Activated CD4-positive, alpha-beta T cell treated with anti-CD3 and anti-CD28 coated beads for 48 hours (primary cell): ENCODE data around the gene SNCB.

Experiments used
- DNase-seq: peaks from one replicate; pipeline ENCODE4 v3.0.0-alpha.2; 2020

SNCB gene

GRCh38 chr5:176643491-176644219 is 13.3 kb upstream of the SNCB start:
- DNase-seq = no peak

GRCh38 chr5:176642675-176643490 is 12.5 kb upstream of the SNCB start:
- no peak for DNase-seq

GRCh38 chr5:176640616-176641015 is 10.3 kb upstream of the SNCB start:
- DNase-seq = no peak

GRCh38 chr5:176639981-176640380 is 9.6 kb upstream of the SNCB start:
- DNase-seq = no peak

GRCh38 chr5:176639208-176639607 is 8.9 kb upstream of the SNCB start:
- no peak for DNase-seq

- DNase-seq = no peak
Measured at GRCh38 chr5:176638437-176638836, 8.1 kb upstream of the SNCB start.

GRCh38 chr5:176637556-176637955 is 7.2 kb upstream of the SNCB start:
- DNase-seq = no peak

- DNase-seq = no peak
Measured at GRCh38 chr5:176636426-176636825, 6.1 kb upstream of the SNCB start.

GRCh38 chr5:176633598-176633997 is 3.3 kb upstream of the SNCB start:
- DNase-seq = no peak

GRCh38 chr5:176632745-176633144 is 2.4 kb upstream of the SNCB start:
- no peak for DNase-seq

GRCh38 chr5:176631383-176632200 is 1.3 kb upstream of the SNCB start:
- DNase-seq = no peak

- DNase-seq = no peak
Measured at GRCh38 chr5:176630681-176631222, 418 bp upstream of the SNCB start.

GRCh38 chr5:176629317-176629852 is 949 bp downstream of the SNCB start:
- DNase-seq = no peak

- DNase-seq = no peak
Measured at GRCh38 chr5:176628406-176629228, 1.7 kb downstream of the SNCB start.

- no peak for DNase-seq
Measured at GRCh38 chr5:176627582-176627981, 2.8 kb downstream of the SNCB start.

GRCh38 chr5:176626876-176627236 is 3.5 kb downstream of the SNCB start:
- DNase-seq = no peak

- DNase-seq = no peak
Measured at GRCh38 chr5:176625966-176626875, 4.1 kb downstream of the SNCB start.

- DNase-seq = no peak
Measured at GRCh38 chr5:176625512-176625911, 4.8 kb downstream of the SNCB start.

- no peak for DNase-seq
Measured at GRCh38 chr5:176624938-176625337, 5.4 kb downstream of the SNCB start.

GRCh38 chr5:176624142-176624541 is 6.2 kb downstream of the SNCB start:
- DNase-seq = no peak

- no peak for DNase-seq
Measured at GRCh38 chr5:176621661-176622079, 8.7 kb downstream of the SNCB start.
